A673 (cell line): Measurements from ENCODE around the gene CPEB4. TPM values are rescaled to one million over a fixed set of nuclear protein-coding genes. Genes with fewer than 3 reads are reported as not detected.

Experiments used
- BruUV-seq: library from RNA; stranded (reverse); fragments of 400-500 nt; replicated peaks from 2 replicates; lab custom pipeline; 2021; lab: Mats Ljungman, UMichigan
- CTCF ChIA-PET: fragments of 300-600 bp; sonication (Branson Sonifier 250); formaldehyde crosslinking; loops from one replicate; lab custom pipeline; 2022; ENCODE audit warnings: antibody characterized with exemption; lab: Charles Lee
- POLR2A ChIA-PET: fragments of 300-600 bp; sonication (Branson Sonifier 250); formaldehyde crosslinking; loops from one replicate; lab custom pipeline; 2022; ENCODE audit warnings: antibody characterized with exemption; ENCODE audit not compliant: low non-redundant PET; lab: Charles Lee
- DNase-seq: peaks from one replicate; pipeline ENCODE4 v3.0.0-alpha.2; 2015; ENCODE audit warnings: low spot score
- H3K27ac ChIP-seq: fragments of 200-600 bp; sonication (generic); 2 replicates; pipeline ENCODE4 v1.5.1; 2016; ENCODE audit warnings: mixed run types, low read depth, mild to moderate bottlenecking, mixed read lengths, antibody characterized with exemption, low read length; ENCODE audit not compliant: poor library complexity, severe bottlenecking
- H3K27me3 ChIP-seq: fragments of 200-600 bp; sonication (generic); replicated peaks from 2 replicates; pipeline ENCODE4 v1.6.1; 2017; ENCODE audit warnings: mixed run types, low read depth, mild to moderate bottlenecking, mixed read lengths, antibody characterized with exemption, low read length; ENCODE audit not compliant: insufficient read depth, poor library complexity
- H3K36me3 ChIP-seq: fragments of 200-600 bp; sonication (generic); 2 replicates; pipeline ENCODE4 v1.6.1; 2016; ENCODE audit warnings: mixed run types, mild to moderate bottlenecking, mixed read lengths, antibody characterized with exemption, low read length; ENCODE audit not compliant: insufficient read depth, poor library complexity, severe bottlenecking
- H3K4me1 ChIP-seq: fragments of 200-600 bp; sonication (generic); 2 replicates; pipeline ENCODE4 v1.6.1; 2017; ENCODE audit warnings: mixed run types, mild to moderate bottlenecking, mixed read lengths, antibody characterized with exemption, low read length; ENCODE audit not compliant: insufficient read depth, poor library complexity, severe bottlenecking
- H3K4me3 ChIP-seq: fragments of 200-600 bp; sonication (generic); 2 replicates; pipeline ENCODE4 v1.5.1; 2016; ENCODE audit warnings: low read depth, mixed run types, mild to moderate bottlenecking, mixed read lengths, low read length; ENCODE audit not compliant: poor library complexity, severe bottlenecking
- H3K9me3 ChIP-seq: fragments of 200-600 bp; sonication (generic); 2 replicates; pipeline ENCODE4 v1.6.1; 2016; ENCODE audit warnings: mixed run types, low read depth, mild to moderate bottlenecking, mixed read lengths, antibody characterized with exemption, low read length; ENCODE audit not compliant: poor library complexity, severe bottlenecking
- EZH2 ChIP-seq: fragments of 200-600 bp; sonication (generic); IDR thresholded peaks from 2 replicates; pipeline ENCODE4 v1.6.1; 2017; ENCODE audit warnings: borderline replicate concordance, low read depth, mild to moderate bottlenecking, mixed read lengths, antibody characterized with exemption, low read length; ENCODE audit not compliant: poor library complexity, severe bottlenecking
- intact Hi-C: fragments of 100-400 bp; cut with micrococcal nuclease; formaldehyde crosslinking; loops from one replicate; pipeline ENCODE4 v1.10.0; 2022; ENCODE audit not compliant: unreplicated experiment
- total RNA-seq: library from RNA; stranded (reverse); gene quantifications from 2 replicates; pipeline ENCODE4 v1.2.3, GENCODE V29; 2021
- TF ChIP-seq, protein P1 (sequence below): fragments of 300-800, 200-600 bp; sonication (generic); conservative IDR thresholded peaks from 2 replicates; pipeline ENCODE4 v1.5.1; 2017; ENCODE audit warnings: low read depth, mild to moderate bottlenecking, antibody characterized with exemption, low read length, moderate library complexity, mixed read lengths

Gene CPEB4
- total RNA-seq, 1 experiment from 2014 or later, result 1.6 TPM

DNA sequence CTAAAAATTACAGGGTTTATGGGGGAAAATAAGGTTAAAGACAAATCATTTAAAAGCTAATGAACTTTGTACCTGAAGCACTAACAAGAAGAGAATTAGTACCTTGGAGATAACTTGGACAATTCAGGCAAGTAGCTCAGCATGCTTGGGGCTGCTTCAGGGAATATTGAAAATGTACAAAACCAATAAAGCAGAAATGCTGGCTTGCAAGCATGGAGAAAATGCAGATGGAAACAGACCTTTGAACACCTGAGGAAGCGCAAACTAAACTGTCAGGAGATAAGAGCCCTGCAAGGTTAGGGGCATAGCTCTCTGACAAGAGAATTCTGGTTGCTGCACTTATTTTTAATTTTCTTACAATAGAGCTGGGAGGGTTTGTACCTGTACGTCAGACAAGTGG is 58.2 kb downstream of the CPEB4 start:
- CTCF ChIA-PET, result no interaction called here
- intact Hi-C loops, result no loop called here
- H3K36me3 ChIP-seq, result no peaks in the 10 kb centered on the region

DNA sequence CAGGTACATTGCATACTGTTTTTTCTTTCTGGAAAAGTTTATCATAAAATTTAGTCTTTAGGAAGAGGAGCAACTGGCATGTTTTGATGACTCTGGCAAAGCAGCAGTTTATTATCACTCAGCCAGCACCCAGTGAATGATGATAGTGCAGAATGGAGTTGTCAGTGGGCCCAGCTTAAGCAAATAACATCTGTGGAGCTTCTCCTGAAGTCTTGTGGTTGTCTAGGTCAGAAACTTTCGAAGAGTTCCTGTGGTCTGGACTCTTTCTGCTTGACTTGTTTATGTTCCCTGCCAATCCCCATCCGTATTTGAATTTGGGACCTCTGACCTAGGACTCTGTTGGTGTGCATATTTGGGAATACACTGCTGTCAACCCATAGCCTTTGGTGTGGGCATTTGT is 62.7 kb downstream of the CPEB4 start:
- no peaks in the 10 kb centered on the region for H3K27me3 ChIP-seq
- H3K27ac ChIP-seq, result no peak overlapping the region
- no peak for DNase-seq
- no peak overlapping the region for H3K4me3 ChIP-seq
- intact Hi-C loops, result no loop called here
- no peak for TF ChIP-seq EZH2
- TF ChIP-seq, protein P1, sequence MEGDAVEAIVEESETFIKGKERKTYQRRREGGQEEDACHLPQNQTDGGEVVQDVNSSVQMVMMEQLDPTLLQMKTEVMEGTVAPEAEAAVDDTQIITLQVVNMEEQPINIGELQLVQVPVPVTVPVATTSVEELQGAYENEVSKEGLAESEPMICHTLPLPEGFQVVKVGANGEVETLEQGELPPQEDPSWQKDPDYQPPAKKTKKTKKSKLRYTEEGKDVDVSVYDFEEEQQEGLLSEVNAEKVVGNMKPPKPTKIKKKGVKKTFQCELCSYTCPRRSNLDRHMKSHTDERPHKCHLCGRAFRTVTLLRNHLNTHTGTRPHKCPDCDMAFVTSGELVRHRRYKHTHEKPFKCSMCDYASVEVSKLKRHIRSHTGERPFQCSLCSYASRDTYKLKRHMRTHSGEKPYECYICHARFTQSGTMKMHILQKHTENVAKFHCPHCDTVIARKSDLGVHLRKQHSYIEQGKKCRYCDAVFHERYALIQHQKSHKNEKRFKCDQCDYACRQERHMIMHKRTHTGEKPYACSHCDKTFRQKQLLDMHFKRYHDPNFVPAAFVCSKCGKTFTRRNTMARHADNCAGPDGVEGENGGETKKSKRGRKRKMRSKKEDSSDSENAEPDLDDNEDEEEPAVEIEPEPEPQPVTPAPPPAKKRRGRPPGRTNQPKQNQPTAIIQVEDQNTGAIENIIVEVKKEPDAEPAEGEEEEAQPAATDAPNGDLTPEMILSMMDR, result no peak
- no TSS peak for BruUV-seq
- CTCF ChIA-PET, result no interaction called here
- H3K36me3 ChIP-seq, result no peaks in the 10 kb centered on the region
- no peaks in the 10 kb centered on the region for H3K9me3 ChIP-seq
- POLR2A ChIA-PET, result no interaction called here
- H3K4me1 ChIP-seq, result no peaks in the 10 kb centered on the region

More for the DNA sequence above, 58.2 kb downstream of the CPEB4 start:
- no peaks in the 10 kb centered on the region for H3K9me3 ChIP-seq
- no TSS peak for BruUV-seq
- H3K4me1 ChIP-seq, result no peaks in the 10 kb centered on the region
- no peak for DNase-seq
- no peak overlapping the region for H3K4me3 ChIP-seq
- H3K27ac ChIP-seq, result no peak overlapping the region
- POLR2A ChIA-PET, result no interaction called here
- TF ChIP-seq EZH2, result no peak
- no peaks in the 10 kb centered on the region for H3K27me3 ChIP-seq

DNA sequence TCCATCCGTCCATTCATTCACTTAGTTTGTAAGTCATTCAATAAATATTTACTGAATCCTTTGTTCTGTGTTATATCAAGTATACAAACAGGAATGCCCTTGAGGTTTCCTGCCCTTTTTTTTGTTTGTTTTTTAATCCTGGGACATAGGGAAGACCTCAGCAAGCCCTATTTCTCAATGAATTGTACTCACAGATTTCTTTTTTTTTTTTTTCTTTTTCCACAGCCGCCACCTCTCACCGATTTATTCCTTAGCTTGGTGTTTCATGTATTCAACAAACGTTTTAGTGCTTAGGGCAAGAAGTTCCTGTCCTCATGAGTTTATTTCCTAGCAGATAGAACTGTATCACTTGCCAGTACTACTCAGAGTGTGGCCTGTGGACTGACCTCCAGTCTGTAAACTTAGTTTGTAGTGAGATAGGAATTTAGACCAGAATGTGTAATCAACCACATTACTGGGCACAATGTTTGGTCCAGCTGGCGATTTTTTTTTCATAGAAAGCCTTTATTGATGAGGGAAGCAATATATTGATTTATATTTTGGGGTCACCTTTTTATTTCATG is 65.5 kb downstream of the CPEB4 start:
- no peak for TF ChIP-seq EZH2
- TF ChIP-seq, protein P1, result no peak
- no TSS peak for BruUV-seq
- no peak for DNase-seq

More for the DNA sequence above, 65.5 kb downstream of the CPEB4 start:
- POLR2A ChIA-PET, result no interaction called here
- no peak overlapping the region for H3K27ac ChIP-seq
- CTCF ChIA-PET, result no interaction called here
- H3K4me1 ChIP-seq, result no peaks in the 10 kb centered on the region
- no peaks in the 10 kb centered on the region for H3K36me3 ChIP-seq
- H3K27me3 ChIP-seq, result no peaks in the 10 kb centered on the region
- intact Hi-C loops, result no loop called here
- no peak overlapping the region for H3K4me3 ChIP-seq
- H3K9me3 ChIP-seq, result no peaks in the 10 kb centered on the region
